H9 (cell line): ENCODE results near the gene NINL. TPM values are rescaled to one million over a fixed set of nuclear protein-coding genes. Genes with fewer than 3 reads are reported as not detected.

Source experiments
- DNase-seq: peaks from one replicate; pipeline ENCODE4 v3.0.0-alpha.2; 2017
- H2AFZ ChIP-seq: one replicate; pipeline ENCODE4 v1.6.1; 2013; ENCODE audit warnings: mild to moderate bottlenecking, low read length, control low read depth, moderate library complexity
- H2AK5ac ChIP-seq: 2 replicates; pipeline ENCODE4 v1.6.1; 2013; ENCODE audit warnings: low read length, control low read depth, mixed read lengths; ENCODE audit not compliant: insufficient read length
- H2BK120ac ChIP-seq: one replicate; pipeline ENCODE4 v1.6.1; 2013; ENCODE audit warnings: low read depth, mild to moderate bottlenecking, low read length, control low read depth, inconsistent platforms; ENCODE audit not compliant: poor library complexity, severe bottlenecking
- H2BK12ac ChIP-seq: 2 replicates; pipeline ENCODE4 v1.6.1; 2013; ENCODE audit warnings: low read length, control low read depth, mixed read lengths, low read depth; ENCODE audit not compliant: insufficient read length
- H2BK15ac ChIP-seq: 2 replicates; pipeline ENCODE4 v1.6.1; 2013; ENCODE audit warnings: low read depth, low read length, control low read depth
- H2BK20ac ChIP-seq: one replicate; pipeline ENCODE4 v1.6.1; 2013; ENCODE audit warnings: low read depth, mild to moderate bottlenecking, low read length, control low read depth, inconsistent platforms; ENCODE audit not compliant: poor library complexity, severe bottlenecking
- H2BK5ac ChIP-seq: 2 replicates; pipeline ENCODE4 v1.6.1; 2013; ENCODE audit warnings: low read length, control low read depth, mixed read lengths; ENCODE audit not compliant: insufficient read length
- H3K14ac ChIP-seq: 2 replicates; pipeline ENCODE4 v1.6.1; 2013; ENCODE audit warnings: low read length, control low read depth; ENCODE audit not compliant: insufficient read depth
- H3K18ac ChIP-seq: 2 replicates; pipeline ENCODE4 v1.6.1; 2013; ENCODE audit warnings: low read depth, mild to moderate bottlenecking, mixed read lengths, low read length, control low read depth; ENCODE audit not compliant: insufficient read length
- H3K23ac ChIP-seq: 2 replicates; pipeline ENCODE4 v1.6.1; 2013; ENCODE audit warnings: low read length, control low read depth, mixed read lengths, low read depth; ENCODE audit not compliant: insufficient read length
- H3K23me2 ChIP-seq: 2 replicates; pipeline ENCODE4 v1.6.1; 2013; ENCODE audit warnings: low read depth, mild to moderate bottlenecking, mixed read lengths, low read length, control low read depth; ENCODE audit not compliant: insufficient read length, poor library complexity, severe bottlenecking
- H3K27ac ChIP-seq: 2 replicates; pipeline ENCODE4 v1.5.1; 2013; ENCODE audit warnings: low read length, control low read depth, mixed read lengths, low read depth; ENCODE audit not compliant: insufficient read length
- H3K27me3 ChIP-seq: 2 replicates; pipeline ENCODE4 v1.6.1; 2013; ENCODE audit warnings: low read length, control low read depth, inconsistent platforms; ENCODE audit not compliant: insufficient read depth
- H3K4ac ChIP-seq: 2 replicates; pipeline ENCODE4 v1.6.1; 2013; ENCODE audit warnings: low read depth, mild to moderate bottlenecking, control low read depth, inconsistent platforms, low read length, moderate library complexity
- H3K4me1 ChIP-seq: 2 replicates; pipeline ENCODE4 v1.6.1; 2013; ENCODE audit warnings: low read length, control low read depth, inconsistent platforms; ENCODE audit not compliant: insufficient read depth
- H3K4me2 ChIP-seq: 2 replicates; pipeline ENCODE4 v1.6.1; 2013; ENCODE audit warnings: low read length, control low read depth, mixed read lengths; ENCODE audit not compliant: insufficient read length, insufficient read depth
- H3K56ac ChIP-seq: 2 replicates; pipeline ENCODE4 v1.6.1; 2013; ENCODE audit warnings: low read depth, mild to moderate bottlenecking, mixed read lengths, low read length, control low read depth; ENCODE audit not compliant: insufficient read length
- H3K79me1 ChIP-seq: 2 replicates; pipeline ENCODE4 v1.6.1; 2013; ENCODE audit warnings: low read depth, mild to moderate bottlenecking, moderate library complexity, low read length, control low read depth, inconsistent platforms; ENCODE audit not compliant: insufficient read depth, poor library complexity, severe bottlenecking
- H3K79me2 ChIP-seq: 2 replicates; pipeline ENCODE4 v1.6.1; 2013; ENCODE audit warnings: low read length, control low read depth, inconsistent platforms; ENCODE audit not compliant: insufficient read depth
- H3K9ac ChIP-seq: 2 replicates; pipeline ENCODE4 v1.6.1; 2013; ENCODE audit warnings: low read length, control low read depth, mixed read lengths; ENCODE audit not compliant: insufficient read length; ENCODE audit errors: extremely low read depth
- H3K9me3 ChIP-seq: one replicate; pipeline ENCODE4 v1.6.1; 2013; ENCODE audit warnings: low read depth, low read length, inconsistent platforms; ENCODE audit not compliant: control insufficient read depth
- H3T11ph ChIP-seq: one replicate; pipeline ENCODE4 v1.6.1; 2013; ENCODE audit warnings: mild to moderate bottlenecking, low read length, control low read depth, inconsistent platforms
- H4K20me1 ChIP-seq: one replicate; pipeline ENCODE4 v1.6.1; 2013; ENCODE audit not compliant: control insufficient read depth, insufficient read length, insufficient read depth
- H4K5ac ChIP-seq: 2 replicates; pipeline ENCODE4 v1.6.1; 2013; ENCODE audit warnings: low read depth, mild to moderate bottlenecking, mixed read lengths, low read length, control low read depth; ENCODE audit not compliant: insufficient read length
- H4K8ac ChIP-seq: replicated peaks from 2 replicates; pipeline ENCODE4 v1.6.1; 2013; ENCODE audit warnings: low read length, control low read depth, mixed read lengths, low read depth; ENCODE audit not compliant: insufficient read length
- H4K91ac ChIP-seq: 2 replicates; pipeline ENCODE4 v1.6.1; 2013; ENCODE audit warnings: low read depth, mild to moderate bottlenecking, moderate library complexity, mixed read lengths, low read length, control low read depth; ENCODE audit not compliant: insufficient read length
- H3K27ac Mint-ChIP-seq, 3 experiments: 2 replicates in 2 of 3; 3 replicates in 1 of 3; pipeline ENCODE4 v1.8.0; 2020 to 2021; ENCODE audit warnings: mixed read lengths in 3 of 3, mild to moderate bottlenecking in 1 of 3, moderate library complexity in 1 of 3
- H3K27me3 Mint-ChIP-seq: 2 replicates; pipeline ENCODE4 v1.8.0; 2021; ENCODE audit warnings: low read depth, mild to moderate bottlenecking, moderate library complexity, mixed read lengths
- H3K36me3 Mint-ChIP-seq, 3 experiments: 2 replicates in 2 of 3; 3 replicates in 1 of 3; pipeline ENCODE4 v1.8.0; 2020 to 2021; ENCODE audit warnings: low read depth in 3 of 3, mixed read lengths in 3 of 3; ENCODE audit not compliant: insufficient read depth in 1 of 3
- H3K4me1 Mint-ChIP-seq, 2 experiments: 2 replicates each; pipeline ENCODE4 v1.8.0; 2020; ENCODE audit warnings: mixed read lengths in 2 of 2
- H3K4me3 Mint-ChIP-seq, 2 experiments: 2 replicates in 1 of 2; 3 replicates in 1 of 2; pipeline ENCODE4 v1.8.0; 2020 to 2021; ENCODE audit warnings: mild to moderate bottlenecking in 2 of 2, mixed read lengths in 2 of 2, moderate library complexity in 1 of 2
- H3K9me3 Mint-ChIP-seq, 2 experiments: 2 replicates in 1 of 2; 3 replicates in 1 of 2; pipeline ENCODE4 v1.8.0; 2020; ENCODE audit warnings: mild to moderate bottlenecking in 2 of 2, mixed read lengths in 2 of 2, moderate library complexity in 1 of 2
- CTCF ChIP-seq: fragments of 200-600 bp; sonication (generic); conservative IDR thresholded peaks from 3 replicates; pipeline ENCODE4 v1.8.0; 2021; ENCODE audit warnings: antibody characterized with exemption, mild to moderate bottlenecking
- WGBS: extraction: QIAGEN DNeasy Blood & Tissue Kit; methylation state at CpG from one replicate; pipeline ENCODE4 v1.1.7; 2013; ENCODE audit warnings: missing lambda C conversion rate, low lambda C conversion rate, mixed read lengths; ENCODE audit not compliant: insufficient read length; ENCODE audit errors: extremely low coverage; 5-methylcytosine and 5-hydroxymethylcytosine counted together
- total RNA-seq: library from RNA; stranded (reverse); gene quantifications from 2 replicates; pipeline ENCODE4 v1.2.1, GENCODE V29; 2021

Gene NINL
- total RNA-seq, 1 experiment from 2014 or later = 34.3 TPM

- H2BK120ac ChIP-seq = no peak overlapping the region
- no peak overlapping the region for H2AK5ac ChIP-seq
- H4K20me1 ChIP-seq = peaks cover 2% of the 10 kb centered on the region
- H3K9ac ChIP-seq = no peak overlapping the region
- no peak overlapping the region for H4K91ac ChIP-seq
- H2BK12ac ChIP-seq = no peak overlapping the region
- no peak overlapping the region for H3K14ac ChIP-seq
- no peak overlapping the region for H2AFZ ChIP-seq
- no peak overlapping the region for H3K4ac ChIP-seq
- H4K5ac ChIP-seq = no peak overlapping the region
- no peak overlapping the region for H2BK5ac ChIP-seq
- Mint-ChIP-seq H3K27me3 (no peaks in the 10 kb centered on the region), H3K4me1 (peaks cover 22 to 40% of the 10 kb centered on the region in 2 experiments), H3K9me3 (no peaks in the 10 kb centered on the region), H3K4me3 (no peak overlapping the region), H3K36me3 (peaks cover 25 to 35% (median 30%) of the 10 kb centered on the region in 3 experiments), H3K27ac (peak overlapping the region in 1 of 3 experiments; percentile 57; a peak in 1 of 7 replicates)
- no peak overlapping the region for H2BK15ac ChIP-seq
- no peak overlapping the region for H3K23ac ChIP-seq
- no CpG with 5 or more reads among the region's 2 CpGs for WGBS
- H3K79me2 ChIP-seq = peaks cover 20% of the 10 kb centered on the region; the same call in 1 of the 2 replicates
- no peaks in the 10 kb centered on the region for H3K4me1 ChIP-seq
- H4K8ac ChIP-seq = no peak overlapping the region
- no peak overlapping the region for H3K27ac ChIP-seq
- no peak overlapping the region for H2BK20ac ChIP-seq
- TF ChIP-seq CTCF = no peak
- no peak overlapping the region for H3K18ac ChIP-seq
- H3K23me2 ChIP-seq = peaks cover 2% of the 10 kb centered on the region
- H3K9me3 ChIP-seq = no peaks in the 10 kb centered on the region
- DNase-seq = no peak
- no peak overlapping the region for H3T11ph ChIP-seq
- no peak overlapping the region for H3K4me2 ChIP-seq
- H3K79me1 ChIP-seq = peaks cover 7% of the 10 kb centered on the region
- no peaks in the 10 kb centered on the region for H3K27me3 ChIP-seq
- no peak overlapping the region for H3K56ac ChIP-seq
Observed at GRCh38 chr20:25571817-25572216, 13.5 kb downstream of the NINL start.
